Urothelium cell line (cell line): ENCODE results near the gene NPPC.
"Not testable (repeated sequence)": the region's sequence is repeated elsewhere in the genome, so short reads cannot be mapped to it uniquely, and the experiment has no call there.

Source experiments
- DNase-seq: peaks from one replicate; pipeline ENCODE4 v3.0.0; 2011; ENCODE audit warnings: low spot score, mixed read lengths
- FAIRE-seq: peaks from 2 replicates; lab custom pipeline; 2011; peaks lifted over from hg19 to GRCh38; lab: Jason Lieb, UNC

The NPPC gene

DNA sequence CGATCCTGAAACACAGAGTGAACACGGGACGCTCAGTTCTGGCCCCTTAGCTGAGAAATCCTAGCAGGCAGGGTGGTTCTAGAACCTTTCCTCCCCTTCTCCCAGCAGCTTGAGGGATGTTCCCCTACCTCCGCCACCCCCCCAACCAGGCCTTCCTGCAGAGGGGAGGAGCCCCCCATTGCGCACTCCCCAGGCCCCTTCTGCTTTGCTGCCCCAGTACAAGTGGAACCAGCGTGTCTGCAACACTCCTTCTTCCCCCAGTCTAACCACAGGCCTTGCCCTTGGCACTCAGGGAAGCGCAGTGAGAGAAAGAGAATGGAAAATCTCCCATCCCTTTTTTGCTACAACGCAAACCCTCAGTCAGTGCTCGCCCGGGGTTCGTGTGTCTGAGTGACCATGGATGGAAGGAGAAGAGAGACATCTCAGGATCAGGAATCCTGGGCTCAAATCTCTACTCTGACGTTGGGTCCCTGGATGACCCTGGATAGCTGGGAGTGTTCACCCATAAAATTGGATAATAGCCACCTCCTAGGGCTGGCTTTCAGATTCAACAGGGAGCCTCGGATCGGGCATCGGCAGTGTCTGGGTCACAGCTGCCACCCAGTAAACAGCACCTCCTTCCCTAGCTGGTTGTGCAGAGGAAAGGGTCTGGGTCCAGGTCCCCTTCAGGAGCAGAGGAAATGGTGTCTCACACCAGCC lies 3.7 kb downstream of the NPPC start:
- FAIRE-seq (no peak), DNase-seq (no peak)

DNA sequence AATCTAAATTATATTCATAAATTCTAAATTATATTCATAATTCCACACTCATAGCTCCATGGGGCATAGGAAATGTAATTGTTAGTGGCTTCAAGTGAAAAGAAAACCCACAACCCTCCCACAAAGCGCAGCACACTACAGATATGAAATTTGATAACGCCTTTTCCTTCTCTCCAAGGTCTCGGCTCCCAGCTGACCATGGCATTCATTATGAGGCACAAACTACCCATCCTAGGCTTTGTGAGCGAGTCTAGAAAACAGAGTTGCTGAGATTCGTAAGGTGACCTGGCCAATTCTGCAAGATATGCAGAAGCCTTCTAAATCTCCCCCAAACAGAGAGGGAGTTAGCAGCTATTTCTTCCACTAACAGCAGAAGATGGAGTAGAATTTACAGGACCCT lies 5.4 kb downstream of the NPPC start:
- no peak for DNase-seq
- FAIRE-seq = no peak

DNA sequence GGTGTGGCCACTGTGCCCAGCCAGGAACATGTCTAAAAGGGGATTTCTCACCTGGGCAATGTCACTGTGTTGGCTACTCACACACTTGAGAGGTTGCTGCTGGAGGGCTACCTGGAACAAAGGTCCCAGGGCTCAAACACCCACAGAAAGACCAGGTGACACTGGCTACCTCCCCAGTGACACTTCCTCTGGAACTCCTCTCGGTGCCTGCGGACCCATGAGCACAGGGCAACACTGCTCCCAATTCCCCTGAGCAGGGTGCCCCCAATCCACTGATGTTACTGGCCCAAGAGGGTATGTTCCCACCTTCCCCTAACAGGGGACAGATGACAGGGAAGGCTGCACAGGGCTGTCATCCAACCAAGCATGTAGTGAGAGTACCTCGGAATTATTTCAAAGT lies 5.8 kb downstream of the NPPC start:
- FAIRE-seq = no peak
- no peak for DNase-seq

DNA sequence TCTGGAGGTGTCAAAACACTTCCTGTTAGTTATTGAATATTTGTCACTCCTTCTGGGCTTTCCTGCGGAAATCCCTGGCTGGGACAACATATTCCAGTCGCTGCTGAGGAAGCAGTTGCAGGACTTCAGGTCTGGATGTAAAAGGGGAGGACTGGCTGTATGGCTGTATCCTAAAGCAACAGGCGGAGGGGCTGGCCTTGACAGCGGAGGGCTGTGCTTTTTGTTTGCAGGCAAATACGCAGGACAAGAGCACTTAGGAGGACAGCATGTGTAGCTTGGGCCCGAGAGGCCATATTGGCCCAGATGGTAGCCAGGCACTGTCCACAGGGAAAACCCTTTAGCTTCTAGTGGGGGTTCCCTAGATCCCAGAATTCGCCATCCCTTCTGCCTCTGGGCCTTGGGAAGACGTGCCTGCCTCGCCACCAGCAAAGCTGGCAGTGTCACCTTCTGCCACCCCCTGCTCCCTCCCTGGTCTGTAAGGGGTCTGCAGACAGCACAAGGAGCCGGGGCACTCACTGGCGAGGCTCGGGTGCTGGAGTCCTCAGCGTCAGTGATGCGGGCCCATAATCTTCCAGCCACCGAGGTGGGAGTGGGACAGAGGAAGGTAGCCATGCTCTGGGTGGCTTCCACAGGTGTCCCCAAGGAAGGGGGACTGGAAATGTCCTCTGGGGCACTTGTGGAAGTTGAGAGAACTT lies 6.7 kb downstream of the NPPC start:
- FAIRE-seq (no peak), DNase-seq (no peak)

DNA sequence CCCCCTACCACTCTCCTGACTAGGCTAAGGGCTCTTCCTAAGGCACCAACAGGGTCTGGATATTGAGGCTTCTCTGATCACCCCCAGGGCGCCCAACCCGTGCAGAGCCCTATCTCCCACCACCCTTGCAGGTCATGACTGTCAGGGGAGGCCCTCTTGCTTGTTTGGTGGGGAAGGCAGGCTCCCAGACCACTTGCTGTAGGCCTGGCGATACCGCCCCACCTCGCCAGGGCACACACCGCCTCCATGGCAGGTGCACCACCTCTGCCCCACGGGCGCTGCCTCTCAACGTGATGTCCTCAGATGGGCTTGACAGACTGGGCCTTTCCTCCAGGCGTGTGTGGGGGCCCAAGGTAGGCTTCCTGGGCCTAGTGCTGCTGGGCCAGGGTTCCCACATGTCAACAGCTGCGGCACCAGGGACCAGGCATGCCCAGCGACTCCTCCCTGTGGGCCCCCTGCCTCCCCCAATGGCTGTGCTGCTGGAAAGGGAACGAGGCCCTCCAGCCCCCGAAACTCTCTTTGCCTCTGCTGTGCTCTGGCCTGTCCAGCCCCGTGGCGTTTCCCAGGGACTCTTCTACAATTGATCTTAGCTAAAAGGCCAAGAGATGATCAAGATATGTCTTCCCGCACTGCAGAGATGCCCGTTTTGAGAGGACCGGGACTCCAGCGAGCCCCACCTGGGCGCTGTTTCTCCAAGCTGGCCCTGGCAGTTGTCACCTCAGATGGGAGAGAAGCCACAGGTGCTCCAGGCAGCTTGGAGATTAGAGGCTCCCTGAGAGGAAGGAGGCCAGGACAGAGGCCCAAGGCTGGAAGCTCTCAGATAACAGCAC lies 7.5 kb downstream of the NPPC start:
- FAIRE-seq = no peak
- DNase-seq = no peak

DNA sequence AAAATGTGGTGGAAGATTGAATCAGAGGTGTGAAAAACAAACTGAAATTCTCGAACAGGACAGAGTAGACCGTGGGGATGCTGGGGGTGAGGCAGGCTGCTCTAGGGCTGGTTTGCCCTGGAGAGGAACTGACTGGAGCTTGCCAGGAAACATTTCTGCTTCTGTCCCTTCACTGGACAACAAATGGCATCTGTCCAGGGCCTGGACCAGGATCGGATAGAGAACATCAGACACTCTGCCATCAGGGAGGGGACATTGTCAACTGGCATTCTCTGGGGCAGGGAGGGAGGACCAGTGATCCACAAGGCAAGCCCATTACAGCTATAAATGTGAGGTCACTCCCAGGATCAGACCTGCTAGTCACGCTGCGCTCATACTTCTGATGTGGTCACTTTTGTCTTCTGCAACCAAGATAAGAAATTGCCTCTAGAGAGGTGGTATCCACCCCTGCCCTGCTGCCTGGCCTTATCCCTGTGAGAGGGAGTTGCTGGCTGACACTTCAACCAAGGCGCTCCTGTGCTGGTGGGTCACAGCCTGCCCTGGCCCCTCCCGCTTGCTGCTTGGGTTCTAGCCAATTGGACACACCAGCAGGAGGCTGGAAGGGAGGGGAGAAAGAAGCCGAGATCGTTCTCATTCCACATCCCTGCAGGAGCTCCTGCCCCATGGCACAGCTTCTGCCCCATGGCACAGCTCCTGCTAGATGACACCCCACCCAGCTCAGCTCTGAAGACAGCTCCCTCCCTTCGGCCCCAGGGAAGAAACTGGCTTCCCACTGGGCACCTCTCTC lies 8.7 kb downstream of the NPPC start:
- no peak for FAIRE-seq
- no peak for DNase-seq

DNA sequence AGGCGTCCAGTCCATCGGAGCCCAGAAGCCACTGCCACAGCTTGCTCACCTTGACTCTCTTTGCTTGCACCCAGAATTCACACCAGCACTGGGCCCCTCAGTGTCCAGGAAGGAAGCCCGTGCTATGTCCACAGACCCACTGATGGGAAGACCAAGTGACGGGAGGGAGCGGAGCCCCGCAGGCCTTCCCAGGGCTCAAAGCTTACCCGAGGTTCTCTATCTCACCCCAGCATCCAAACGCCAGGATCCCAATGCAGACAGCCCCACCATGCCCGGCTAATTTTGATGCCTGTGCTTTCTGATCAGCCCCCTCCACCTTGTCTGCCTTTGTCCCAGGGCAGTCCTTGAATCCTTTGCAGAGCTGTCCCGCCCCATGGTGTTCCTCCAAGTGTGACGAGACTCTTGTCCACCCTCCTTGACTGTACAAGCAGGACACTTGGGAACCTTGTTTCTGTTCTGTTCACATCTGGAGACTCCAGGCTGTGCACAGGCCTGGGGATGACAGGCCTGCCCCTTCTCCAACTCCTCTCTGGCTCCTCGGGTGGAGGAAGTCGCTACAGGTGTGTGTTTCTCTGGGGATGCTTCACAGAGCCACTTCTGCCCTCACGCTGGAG lies 12.0 kb downstream of the NPPC start:
- DNase-seq (no peak), FAIRE-seq (no peak)

DNA sequence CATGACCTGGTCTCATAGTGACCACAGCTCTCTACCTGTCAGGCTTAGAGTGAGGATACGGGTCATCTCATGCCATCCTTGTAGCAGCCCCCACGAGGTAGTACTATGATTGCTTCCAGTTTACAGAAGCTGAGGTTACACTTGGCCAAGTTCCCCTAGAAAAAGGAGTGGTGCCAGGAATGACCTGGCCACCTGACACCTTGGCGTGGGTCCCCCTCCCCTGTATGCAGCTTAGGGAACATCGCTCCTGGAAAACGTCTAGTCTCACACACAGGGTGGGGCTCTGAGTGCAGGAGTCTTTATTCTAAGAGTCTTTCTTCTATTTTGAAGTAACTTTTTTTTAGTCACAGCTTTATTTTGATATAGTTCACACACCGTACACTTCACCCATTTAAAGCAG lies 14.8 kb downstream of the NPPC start:
- FAIRE-seq (no peak), DNase-seq (no peak)

DNA sequence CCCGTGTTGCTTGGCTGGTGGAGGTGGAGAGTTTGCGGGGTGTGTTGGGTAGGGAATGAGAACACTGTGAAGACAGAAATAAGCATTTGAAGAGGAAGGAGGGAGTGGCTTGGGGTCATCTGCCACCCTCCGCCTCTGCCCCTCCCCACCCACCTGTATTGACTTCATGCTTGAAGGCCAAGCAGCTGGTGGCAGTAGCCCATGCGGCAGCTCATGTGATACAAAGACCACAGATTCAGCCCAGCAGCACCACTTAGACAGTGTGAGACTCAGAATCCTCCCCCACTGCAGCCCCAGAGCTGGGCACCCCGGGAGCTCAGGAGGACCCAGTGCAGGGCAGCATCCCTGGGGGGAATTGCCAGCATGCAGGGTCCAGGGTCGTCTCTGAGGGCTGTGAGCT lies 15.4 kb downstream of the NPPC start:
- no peak for DNase-seq
- no peak for FAIRE-seq

DNA sequence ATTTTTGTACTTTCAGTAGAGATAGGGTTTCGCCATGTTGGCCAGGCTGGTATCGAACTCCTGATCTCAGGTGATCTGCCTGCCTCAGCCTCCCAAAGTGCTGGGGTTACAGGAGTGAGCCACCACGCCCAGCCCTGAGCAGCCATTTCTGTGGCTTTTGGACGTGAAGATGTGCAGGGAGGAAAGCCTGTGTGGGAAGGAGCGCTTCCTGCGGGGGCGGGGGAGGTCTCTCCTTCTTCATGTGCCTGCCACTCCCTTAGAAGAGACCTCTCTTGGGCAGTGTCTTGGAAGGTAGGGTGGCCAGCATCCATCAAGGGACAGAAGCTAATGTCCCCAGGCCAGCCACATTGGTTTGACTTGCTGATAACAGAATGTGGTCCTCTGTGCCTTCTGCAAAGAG lies 16.0 kb downstream of the NPPC start:
- FAIRE-seq, DNase-seq: not testable (repeated sequence)

DNA sequence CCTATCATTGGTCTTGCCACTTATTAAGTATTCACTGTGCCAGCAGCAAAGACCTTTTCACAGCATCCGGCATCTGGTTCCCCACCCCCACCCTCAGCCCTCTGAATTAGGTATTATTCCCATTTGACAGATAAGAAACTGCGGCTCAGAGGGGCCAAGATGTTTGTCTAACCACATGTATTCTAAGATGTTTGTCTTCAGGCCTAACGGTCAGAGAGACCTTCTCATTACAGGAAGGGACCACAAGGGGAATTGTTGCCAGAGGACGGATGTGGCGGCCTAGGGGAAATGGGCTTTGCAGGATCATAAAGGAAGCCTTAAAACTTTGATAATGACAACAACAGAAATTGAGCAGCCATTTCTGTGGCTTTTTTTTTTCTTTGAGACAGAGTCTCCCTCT lies 16.6 kb downstream of the NPPC start:
- no peak for FAIRE-seq
- no peak for DNase-seq

DNA sequence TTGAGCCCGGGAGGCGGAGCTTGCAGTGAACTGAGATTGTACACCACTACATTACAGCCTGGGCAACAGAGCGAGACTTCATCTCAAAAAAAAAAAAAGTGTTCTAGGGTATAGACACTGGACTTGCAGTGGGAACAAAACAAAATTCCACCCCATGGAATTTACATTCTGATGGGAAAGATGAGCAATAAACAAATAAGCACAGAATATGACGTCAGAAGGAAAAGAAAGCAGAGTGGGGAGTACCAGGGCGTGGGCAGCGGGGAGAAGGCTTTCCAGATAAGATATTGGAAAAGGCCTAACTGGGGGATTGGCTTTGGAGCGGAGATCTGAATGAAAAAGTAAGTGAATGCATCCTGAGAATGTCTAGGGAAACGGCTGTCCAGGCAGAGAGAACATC lies 17.6 kb downstream of the NPPC start:
- DNase-seq (no peak), FAIRE-seq (no peak)

DNA sequence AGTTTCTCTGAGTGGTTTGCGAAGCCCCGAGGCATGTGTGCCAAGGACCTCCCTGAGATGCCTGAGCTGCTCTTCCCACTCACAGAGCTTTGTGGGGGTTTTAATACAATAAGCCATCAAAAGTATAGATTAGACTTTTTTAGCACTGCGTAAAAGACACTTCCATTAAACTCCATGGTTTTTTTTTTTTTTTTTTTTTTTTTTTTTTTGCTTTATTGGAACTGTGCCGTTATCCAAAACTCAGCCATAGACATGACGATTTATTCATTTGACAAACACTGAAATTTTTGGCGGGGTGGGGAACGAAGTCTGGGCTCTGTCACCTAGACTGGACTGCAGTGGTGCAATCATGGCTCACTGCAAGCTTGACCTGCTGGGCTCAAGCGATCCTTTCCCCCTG lies 18.4 kb downstream of the NPPC start:
- no peak for FAIRE-seq
- no peak for DNase-seq

DNA sequence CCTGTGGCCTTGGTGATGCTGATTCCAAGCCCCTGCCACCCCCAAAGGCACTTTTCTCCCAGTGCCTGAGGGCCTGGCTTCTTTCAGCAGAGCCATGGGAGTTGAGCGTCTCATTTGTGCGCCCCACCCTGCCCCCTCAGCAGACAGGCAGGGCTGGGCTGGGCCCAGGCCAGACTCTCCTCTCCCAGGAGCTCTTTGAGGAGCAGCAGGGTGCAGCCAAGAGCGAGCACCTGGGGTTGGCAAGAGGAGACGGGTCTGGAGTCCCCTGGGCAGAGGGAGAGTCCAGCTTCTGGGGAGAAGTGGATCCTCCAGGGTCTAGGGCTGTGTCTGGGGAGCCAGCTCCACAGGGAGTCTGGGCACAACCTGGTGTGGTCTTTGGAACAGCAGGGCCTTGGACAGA lies 21.2 kb downstream of the NPPC start:
- no peak for FAIRE-seq
- no peak for DNase-seq

DNA sequence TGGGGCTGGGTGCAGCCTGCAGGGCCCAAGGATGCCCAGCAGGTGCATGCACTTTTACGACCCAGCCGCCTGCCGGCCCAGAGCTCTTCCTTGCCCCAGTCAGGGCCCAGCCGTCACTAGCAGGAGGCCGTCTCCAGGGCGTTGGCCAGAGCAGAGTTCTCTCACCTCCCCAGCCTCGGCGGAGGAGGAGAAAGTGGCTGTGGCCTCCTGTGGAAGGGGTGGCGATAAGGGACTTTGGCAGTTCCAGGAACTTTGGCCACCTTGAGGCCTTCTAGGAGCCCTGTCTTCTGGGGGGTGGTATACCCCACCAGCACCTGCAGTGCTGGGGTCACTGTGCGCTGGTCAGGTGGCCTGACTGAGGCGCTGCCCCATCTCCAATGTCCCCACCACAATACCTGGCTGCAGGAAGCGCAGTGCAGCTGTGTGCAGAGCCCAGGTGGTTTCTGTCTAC lies 22.0 kb downstream of the NPPC start:
- FAIRE-seq = no peak
- DNase-seq = no peak

DNA sequence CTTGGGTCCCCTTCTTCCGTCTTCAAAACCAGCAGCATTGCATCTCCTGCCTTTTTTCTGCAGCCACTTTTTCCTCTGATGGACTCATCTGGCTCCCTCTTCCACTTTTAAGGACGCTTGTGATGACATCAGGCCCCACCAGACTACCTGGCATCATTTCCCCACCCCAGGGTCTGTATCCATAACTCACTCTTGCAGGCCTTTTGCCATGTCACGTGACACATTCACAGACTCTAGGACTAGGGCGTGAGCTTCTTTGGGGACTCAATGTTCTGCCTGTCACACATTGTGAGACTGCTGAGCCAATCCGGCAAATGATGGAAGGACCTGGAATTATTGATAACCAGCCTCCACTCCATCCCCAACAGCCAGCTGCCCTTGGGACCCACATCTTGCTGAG lies 23.6 kb downstream of the NPPC start:
- no peak for DNase-seq
- no peak for FAIRE-seq

DNA sequence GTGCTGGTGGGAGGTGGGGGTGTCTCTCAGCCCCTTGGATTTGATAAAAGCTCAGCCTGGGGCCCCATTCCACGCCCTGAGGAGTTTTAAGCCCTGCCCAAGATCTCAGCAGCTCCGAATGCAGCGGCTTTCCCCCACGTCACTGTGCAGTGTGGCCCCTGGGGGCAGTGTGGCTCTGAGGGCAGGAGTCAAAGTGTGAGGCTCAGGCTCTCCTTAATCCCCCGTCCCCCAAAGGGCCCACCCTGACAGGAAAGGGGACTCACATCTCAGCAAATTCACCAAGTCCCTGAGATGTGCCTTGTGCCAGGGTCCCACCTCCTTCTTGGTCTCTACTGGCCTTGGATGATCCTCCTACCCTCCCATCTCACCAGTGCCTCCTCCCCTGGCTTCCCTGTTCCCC lies 25.2 kb downstream of the NPPC start:
- FAIRE-seq = no peak
- DNase-seq = no peak

DNA sequence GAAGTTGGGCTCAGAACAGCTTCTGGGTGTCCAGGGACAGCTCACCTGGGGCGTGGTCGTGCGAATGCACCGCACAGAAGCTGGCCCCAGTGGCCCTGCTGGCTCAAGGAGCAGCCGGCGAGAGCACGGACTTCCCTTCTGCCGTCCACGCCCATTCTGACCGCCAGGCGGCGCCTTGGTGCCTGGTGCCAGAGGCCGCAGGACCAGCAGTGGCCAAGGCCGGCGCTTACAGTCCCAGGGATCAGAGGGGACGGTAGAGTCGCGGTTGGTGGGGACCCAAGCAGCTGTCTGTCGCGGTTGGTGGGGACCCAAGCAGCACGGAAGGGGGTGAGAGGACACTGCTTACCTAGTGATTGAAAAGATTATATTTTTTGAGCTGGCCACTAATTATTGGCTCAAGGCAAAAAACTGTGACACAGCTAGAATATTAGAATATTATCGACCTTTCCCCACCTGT lies 25.7 kb downstream of the NPPC start:
- FAIRE-seq (peak; percentile 61), DNase-seq (peak; percentile 85)

DNA sequence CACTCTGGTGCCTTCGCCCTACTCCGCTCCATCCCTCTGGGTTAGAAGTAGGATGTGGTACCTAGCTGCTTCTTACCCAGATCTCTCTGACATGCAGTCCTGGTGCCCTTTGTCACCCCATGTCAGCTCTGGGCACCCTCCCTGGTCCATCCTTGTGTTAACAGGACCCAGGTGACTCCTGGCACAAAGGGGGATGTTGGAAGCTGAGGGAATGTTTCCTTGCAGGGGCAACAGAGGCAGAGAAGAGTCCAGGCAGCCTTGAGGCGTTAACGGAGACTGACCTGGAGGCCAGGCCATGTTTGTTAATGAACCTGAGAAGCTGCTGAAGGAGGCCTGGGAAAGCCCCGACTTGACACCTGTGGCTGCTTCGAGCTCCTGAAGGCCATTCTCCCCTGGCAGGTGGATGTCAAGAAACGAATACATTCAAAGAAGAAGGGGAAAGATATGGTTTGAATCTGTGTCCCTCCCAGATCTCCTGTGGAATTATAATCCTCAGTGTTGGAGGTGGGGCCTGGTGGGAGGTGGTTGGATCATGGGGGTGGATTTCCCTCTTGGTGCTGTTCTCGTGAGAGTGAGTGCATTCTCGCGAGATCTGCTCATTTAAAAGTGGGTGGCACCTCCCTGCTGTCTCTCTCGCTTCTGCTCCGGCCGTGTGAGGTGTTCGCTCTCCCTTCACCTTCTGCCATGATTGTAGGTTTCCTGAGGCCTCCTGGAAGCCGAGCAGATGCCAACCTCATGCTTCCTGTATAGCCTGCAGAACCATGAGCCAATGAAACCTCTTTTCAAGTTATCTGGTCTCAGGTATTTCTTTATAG lies 31.4 kb downstream of the NPPC start:
- DNase-seq (no peak), FAIRE-seq (no peak)

DNA sequence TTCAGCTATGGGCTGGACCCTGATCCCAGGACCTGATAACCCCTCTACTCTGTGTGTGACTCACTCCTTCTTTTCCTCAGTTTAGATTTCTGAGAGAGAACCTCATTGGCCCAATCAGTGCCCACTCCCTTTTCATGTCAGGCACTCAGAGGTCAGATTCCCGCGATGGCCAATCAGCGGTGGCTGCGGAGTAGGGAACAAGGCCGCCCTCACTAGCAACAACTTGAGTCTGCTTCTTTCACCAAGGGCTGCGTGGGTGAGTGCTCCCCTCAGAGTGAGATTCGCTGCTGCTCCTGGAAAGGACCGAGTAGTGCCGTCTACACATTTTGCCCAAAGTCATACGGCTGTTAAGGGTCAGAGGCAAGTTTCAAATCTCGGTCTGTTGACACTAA lies 34.7 kb downstream of the NPPC start:
- FAIRE-seq (no peak), DNase-seq (no peak)
